HEK293 (cell line): ENCODE results near the gene IP6K3.

Experiments used
- CTCF ChIA-PET: fragments of 350-600 bp; formaldehyde crosslinking; extraction: SDS; loops from one replicate; lab custom pipeline; 2021; ENCODE audit warnings: antibody characterized with exemption; lab: Yijun Ruan, JAX
- POLR2A ChIA-PET: fragments of 300-600 bp; formaldehyde crosslinking; extraction: SDS; loops from one replicate; lab custom pipeline; 2020; ENCODE audit warnings: antibody characterized with exemption, inconsistent platforms; lab: Yijun Ruan, JAX
- H3K27ac ChIP-seq: fragments of 200-500 bp; sonication (Bioruptor generic); 2 replicates; pipeline ENCODE4 v1.5.1; 2014; ENCODE audit warnings: low read depth, low read length, control low read depth, inconsistent platforms; ENCODE audit errors: extremely low read depth
- H3K36me3 ChIP-seq, 2 experiments: fragments of 200-500 bp in 1 of 2; sonication (Bioruptor generic) in 1 of 2; 1 replicate in 1 of 2; 2 replicates in 1 of 2; pipeline ENCODE4 v1.5.1; 2014 to 2017; ENCODE audit warnings: inconsistent platforms in 2 of 2, low read length in 2 of 2; ENCODE audit not compliant: control insufficient read depth in 2 of 2, insufficient read depth in 1 of 2
- H3K4me1 ChIP-seq: fragments of 200-500 bp; sonication (Bioruptor generic); 2 replicates; pipeline ENCODE4 v1.5.1; 2014; ENCODE audit warnings: mild to moderate bottlenecking, low read length, inconsistent platforms; ENCODE audit not compliant: control insufficient read depth, insufficient read depth
- H3K4me3 ChIP-seq: 2 replicates; pipeline ENCODE4 v1.5.1; 2011; ENCODE audit warnings: low read depth, mild to moderate bottlenecking, control low read depth, low read length, moderate library complexity
- H3K9me3 ChIP-seq: fragments of 200-500 bp; sonication (Bioruptor generic); 2 replicates; pipeline ENCODE4 v1.5.1; 2014; ENCODE audit warnings: low read depth, low read length, inconsistent platforms; ENCODE audit not compliant: control insufficient read depth, insufficient read depth
- GFI1B ChIP-seq: fragments of 450-650 bp; formaldehyde crosslinking; IDR thresholded peaks from 2 replicates; pipeline ENCODE4 v1.5.1; 2016; ENCODE audit warnings: missing biosample characterization, missing genetic modification characterization
- HOXC10 ChIP-seq: sonication (generic); formaldehyde crosslinking; IDR thresholded peaks from 2 replicates; pipeline ENCODE4 v1.8.1; 2023; ENCODE audit warnings: mild to moderate bottlenecking, missing genetic modification reagents
- KLF10 ChIP-seq: fragments of 450-650 bp; IDR thresholded peaks from 2 replicates; pipeline ENCODE4 v1.5.1; 2018; ENCODE audit warnings: missing biosample characterization, mild to moderate bottlenecking, missing genetic modification characterization
- REPIN1 ChIP-seq: fragments of 450-650 bp; formaldehyde crosslinking; IDR thresholded peaks from 2 replicates; pipeline ENCODE4 v1.5.1; 2017; ENCODE audit warnings: missing biosample characterization, missing genetic modification characterization, low read depth
- SALL2 ChIP-seq: fragments of 450-650 bp; formaldehyde crosslinking; IDR thresholded peaks from 2 replicates; pipeline ENCODE4 v1.5.0; 2017; ENCODE audit warnings: missing biosample characterization, mild to moderate bottlenecking, missing genetic modification characterization, borderline replicate concordance
- SP7 ChIP-seq: fragments of 450-650 bp; formaldehyde crosslinking; IDR thresholded peaks from 2 replicates; pipeline ENCODE4 v1.5.1; 2016; ENCODE audit warnings: missing biosample characterization, missing genetic modification characterization
- YY1 ChIP-seq: fragments of 450-650 bp; formaldehyde crosslinking; IDR thresholded peaks from 2 replicates; pipeline ENCODE4 v1.5.1; 2018; ENCODE audit warnings: missing biosample characterization, missing genetic modification characterization
- ZBTB7A ChIP-seq: fragments of 450-650 bp; formaldehyde crosslinking; IDR thresholded peaks from 2 replicates; pipeline ENCODE4 v1.5.1; 2016; ENCODE audit warnings: low read depth, missing biosample characterization, missing genetic modification characterization
- ZFP69B ChIP-seq: fragments of 450-650 bp; formaldehyde crosslinking; IDR thresholded peaks from 2 replicates; pipeline ENCODE4 v1.5.1; 2016; ENCODE audit warnings: missing biosample characterization, missing genetic modification characterization
- ZNF146 ChIP-seq: fragments of 450-650 bp; formaldehyde crosslinking; IDR thresholded peaks from 2 replicates; pipeline ENCODE4 v1.5.1; 2016; ENCODE audit warnings: missing biosample characterization, missing genetic modification characterization
- ZNF2 ChIP-seq: fragments of 450-650 bp; formaldehyde crosslinking; IDR thresholded peaks from 2 replicates; pipeline ENCODE4 v1.5.1; 2016; ENCODE audit warnings: missing biosample characterization, missing genetic modification characterization
- ZNF23 ChIP-seq: fragments of 450-650 bp; formaldehyde crosslinking; IDR thresholded peaks from 2 replicates; pipeline ENCODE4 v1.5.1; 2016; ENCODE audit warnings: missing biosample characterization, missing genetic modification characterization, borderline replicate concordance
- ZNF311 ChIP-seq: fragments of 450-650 bp; formaldehyde crosslinking; IDR thresholded peaks from 2 replicates; pipeline ENCODE4 v1.5.1; 2017; ENCODE audit warnings: missing biosample characterization, missing genetic modification characterization, borderline replicate concordance
- ZNF335 ChIP-seq: fragments of 450-650 bp; formaldehyde crosslinking; conservative IDR thresholded peaks from 2 replicates; pipeline ENCODE4 v1.5.1; 2016; ENCODE audit warnings: missing biosample characterization, missing genetic modification characterization
- ZNF426 ChIP-seq: fragments of 450-650 bp; formaldehyde crosslinking; IDR thresholded peaks from 2 replicates; pipeline ENCODE4 v1.5.1; 2017; ENCODE audit warnings: missing biosample characterization, missing genetic modification characterization, mild to moderate bottlenecking, inconsistent platforms, moderate library complexity
- ZNF76 ChIP-seq: fragments of 450-650 bp; formaldehyde crosslinking; IDR thresholded peaks from 2 replicates; pipeline ENCODE4; 2016; ENCODE audit warnings: low read depth, missing biosample characterization, missing genetic modification characterization, borderline replicate concordance
- ZNF830 ChIP-seq: fragments of 450-650 bp; IDR thresholded peaks from 2 replicates; pipeline ENCODE4 v1.5.0; 2018; ENCODE audit warnings: missing biosample characterization, missing genetic modification characterization, low read depth, mild to moderate bottlenecking, moderate library complexity
- ZNF843 ChIP-seq: fragments of 450-650 bp; formaldehyde crosslinking; IDR thresholded peaks from 2 replicates; pipeline ENCODE4 v1.5.1; 2016; ENCODE audit warnings: missing biosample characterization, missing genetic modification characterization
- TF ChIP-seq, protein P1 (sequence below): fragments of 450-650 bp; formaldehyde crosslinking; IDR thresholded peaks from 2 replicates; pipeline ENCODE4 v1.5.1; 2016; ENCODE audit warnings: missing biosample characterization, missing genetic modification characterization
- TF ChIP-seq, protein P2 (sequence below): fragments of 450-650 bp; formaldehyde crosslinking; optimal IDR thresholded peaks from 2 replicates; pipeline ENCODE3; 2016; ENCODE audit warnings: missing biosample characterization, mild to moderate bottlenecking, missing genetic modification characterization
- TF ChIP-seq, protein P3 (sequence below): fragments of 450-650 bp; formaldehyde crosslinking; IDR thresholded peaks from 2 replicates; pipeline ENCODE4 v1.5.1; 2017; ENCODE audit warnings: missing biosample characterization, missing genetic modification characterization
- TF ChIP-seq, protein P4 (sequence below): fragments of 450-650 bp; formaldehyde crosslinking; IDR thresholded peaks from 2 replicates; pipeline ENCODE4 v1.5.1; 2016; ENCODE audit warnings: missing biosample characterization, missing genetic modification characterization
- TF ChIP-seq, protein P5 (sequence below): fragments of 450-650 bp; formaldehyde crosslinking; IDR thresholded peaks from 2 replicates; pipeline ENCODE4 v1.5.1; 2016; ENCODE audit warnings: missing biosample characterization, missing genetic modification characterization, low read depth

The IP6K3 gene

DNA sequence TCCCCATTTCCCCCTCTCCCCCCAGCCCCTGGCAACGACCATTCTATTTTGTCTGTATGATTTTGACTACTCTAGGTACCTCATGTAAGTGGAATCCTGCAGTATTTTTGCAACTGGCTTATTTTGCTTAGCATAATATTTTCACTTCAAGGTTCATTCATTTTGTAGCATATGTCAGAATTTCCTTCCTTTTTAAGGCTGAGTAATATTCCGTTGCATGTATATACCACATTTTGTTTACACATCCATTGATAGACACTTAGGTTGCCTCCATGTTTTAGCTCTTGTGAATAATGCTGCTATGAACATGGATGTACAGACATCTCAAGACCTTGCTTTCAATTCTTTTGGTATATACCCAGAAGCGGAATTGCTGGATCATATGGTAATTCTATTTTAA lies 33.8 kb downstream of the IP6K3 start:
- POLR2A ChIA-PET, result no interaction called here
- TF ChIP-seq ZNF23 (no peak), GFI1B (no peak), HOXC10 (no peak), ZNF146 (tag by site-specific recombination) (peak; percentile 67; the same call in 1 of the 2 replicates)
- TF ChIP-seq, protein P1, sequence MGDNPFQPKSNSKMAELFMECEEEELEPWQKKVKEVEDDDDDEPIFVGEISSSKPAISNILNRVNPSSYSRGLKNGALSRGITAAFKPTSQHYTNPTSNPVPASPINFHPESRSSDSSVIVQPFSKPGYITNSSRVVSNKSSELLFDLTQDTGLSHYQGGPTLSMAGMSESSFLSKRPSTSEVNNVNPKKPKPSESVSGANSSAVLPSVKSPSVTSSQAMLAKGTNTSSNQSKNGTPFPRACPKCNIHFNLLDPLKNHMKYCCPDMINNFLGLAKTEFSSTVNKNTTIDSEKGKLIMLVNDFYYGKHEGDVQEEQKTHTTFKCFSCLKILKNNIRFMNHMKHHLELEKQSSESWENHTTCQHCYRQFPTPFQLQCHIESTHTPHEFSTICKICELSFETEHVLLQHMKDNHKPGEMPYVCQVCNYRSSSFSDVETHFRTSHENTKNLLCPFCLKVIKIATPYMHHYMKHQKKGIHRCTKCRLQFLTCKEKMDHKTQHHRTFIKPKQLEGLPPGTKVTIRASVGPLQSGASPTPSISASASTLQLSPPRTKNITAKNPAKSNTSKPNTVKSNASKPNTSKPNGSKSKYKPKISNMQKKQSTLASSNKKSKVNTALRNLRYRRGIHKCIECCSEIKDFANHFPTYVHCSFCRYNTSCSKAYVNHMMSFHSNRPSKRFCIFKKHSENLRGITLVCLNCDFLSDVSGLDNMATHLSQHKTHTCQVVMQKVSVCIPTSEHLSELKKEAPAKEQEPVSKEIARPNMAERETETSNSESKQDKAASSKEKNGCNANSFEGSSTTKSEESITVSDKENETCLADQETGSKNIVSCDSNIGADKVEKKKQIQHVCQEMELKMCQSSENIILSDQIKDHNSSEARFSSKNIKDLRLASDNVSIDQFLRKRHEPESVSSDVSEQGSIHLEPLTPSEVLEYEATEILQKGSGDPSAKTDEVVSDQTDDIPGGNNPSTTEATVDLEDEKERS (tag by site-specific recombination), result no peak
- no peaks in the 10 kb centered on the region for H3K9me3 ChIP-seq
- H3K36me3 ChIP-seq, result peaks cover 11 to 28% of the 10 kb centered on the region in 2 experiments
- H3K27ac ChIP-seq, result no peak overlapping the region
- CTCF ChIA-PET, result interaction anchor here (0.6 to 4.0 kb wide), 6 partner anchors 12 to 123 kb away, joined by 3 to 33 read pairs (median 8); no protein-coding TSS in a partner anchor
- no peak overlapping the region for H3K4me3 ChIP-seq
- H3K4me1 ChIP-seq, result peaks cover 7% of the 10 kb centered on the region; the same call in 1 of the 2 replicates

DNA sequence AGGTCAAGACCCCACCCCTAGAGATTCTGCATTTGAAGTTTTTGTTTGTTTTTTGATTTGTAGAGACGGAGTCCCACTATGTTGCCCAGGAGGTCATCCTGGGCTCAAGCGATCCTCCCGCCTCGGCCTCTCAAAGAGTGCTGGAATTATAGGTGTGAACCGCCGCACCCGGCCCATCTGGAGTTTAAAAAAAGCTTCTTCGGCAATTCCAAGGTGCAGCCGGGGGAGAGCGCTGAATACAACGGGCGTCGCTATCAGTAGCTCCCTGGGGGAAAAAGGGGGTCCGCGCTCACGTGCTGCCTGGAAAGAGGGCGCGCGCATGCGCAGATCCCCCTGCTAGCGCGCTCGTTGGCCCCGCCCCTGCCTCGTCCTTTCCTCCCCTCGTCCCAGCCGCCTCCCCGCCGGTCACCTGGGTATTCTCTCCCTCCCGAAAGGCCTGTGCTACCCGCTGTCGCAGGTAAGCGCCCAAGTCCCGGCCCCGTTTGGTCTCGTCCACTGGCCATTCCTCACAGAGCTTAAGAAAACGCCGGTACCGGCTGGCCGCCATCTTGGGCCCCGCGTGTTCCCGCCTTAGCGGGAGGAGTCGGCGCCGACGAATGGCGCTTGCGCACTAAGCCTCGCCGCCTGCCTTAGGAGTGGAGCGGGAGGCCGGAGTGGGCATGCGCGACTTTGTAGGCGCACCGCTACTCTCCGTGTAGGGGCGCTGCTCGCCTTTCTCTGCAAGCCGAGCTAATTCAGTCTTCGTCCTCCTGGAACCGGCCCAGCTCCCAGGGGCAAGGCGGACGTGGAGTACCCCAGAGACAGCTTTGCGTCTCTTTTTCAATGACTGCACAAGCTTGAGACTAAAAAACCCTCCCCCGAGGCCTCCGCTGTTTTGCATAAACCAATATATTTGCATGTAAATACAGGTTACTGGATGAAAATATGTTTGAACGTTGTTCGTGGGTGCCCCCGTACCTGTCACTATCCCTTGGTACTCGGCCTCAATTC lies 35.3 kb downstream of the IP6K3 start, which contains the start of gene UQCC2:
Gene UQCC2 (minus strand): TSS at position 561 of the 990 bp plus-strand sequence. CDS start 14 bp downstream, at position 547.
- peaks cover 7% of the 10 kb centered on the region; the same call in 1 of the 2 replicates for H3K4me1 ChIP-seq
- TF ChIP-seq SP7 (tag by site-specific recombination) (peak; percentile 82), ZFP69B (tag by site-specific recombination) (peak; percentile 72), ZNF335 (peak; percentile 74), ZBTB7A (tag by site-specific recombination) (peak; percentile 88), ZNF311 (no peak), REPIN1 (tag by site-specific recombination) (no peak), SALL2 (tag by site-specific recombination) (no peak), KLF10 (peak; percentile 68; the same call in 1 of the 2 replicates), YY1 (tag by site-specific recombination) (peak; percentile 96), ZNF76 (peak; percentile 73), ZNF2 (tag by site-specific recombination) (0 out of 2 replicates have a peak, but pooled peaks have one; percentile 54), ZNF830 (no peak), ZNF843 (0 out of 2 replicates have a peak, but pooled peaks have one; percentile 53), ZNF426 (tag by site-specific recombination) (no peak)
- TF ChIP-seq, protein P2, sequence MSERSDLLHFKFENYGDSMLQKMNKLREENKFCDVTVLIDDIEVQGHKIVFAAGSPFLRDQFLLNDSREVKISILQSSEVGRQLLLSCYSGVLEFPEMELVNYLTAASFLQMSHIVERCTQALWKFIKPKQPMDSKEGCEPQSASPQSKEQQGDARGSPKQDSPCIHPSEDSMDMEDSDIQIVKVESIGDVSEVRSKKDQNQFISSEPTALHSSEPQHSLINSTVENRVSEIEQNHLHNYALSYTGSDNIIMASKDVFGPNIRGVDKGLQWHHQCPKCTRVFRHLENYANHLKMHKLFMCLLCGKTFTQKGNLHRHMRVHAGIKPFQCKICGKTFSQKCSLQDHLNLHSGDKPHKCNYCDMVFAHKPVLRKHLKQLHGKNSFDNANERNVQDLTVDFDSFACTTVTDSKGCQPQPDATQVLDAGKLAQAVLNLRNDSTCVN (tag by site-specific recombination), result peak; percentile 90
- TF ChIP-seq, protein P3, sequence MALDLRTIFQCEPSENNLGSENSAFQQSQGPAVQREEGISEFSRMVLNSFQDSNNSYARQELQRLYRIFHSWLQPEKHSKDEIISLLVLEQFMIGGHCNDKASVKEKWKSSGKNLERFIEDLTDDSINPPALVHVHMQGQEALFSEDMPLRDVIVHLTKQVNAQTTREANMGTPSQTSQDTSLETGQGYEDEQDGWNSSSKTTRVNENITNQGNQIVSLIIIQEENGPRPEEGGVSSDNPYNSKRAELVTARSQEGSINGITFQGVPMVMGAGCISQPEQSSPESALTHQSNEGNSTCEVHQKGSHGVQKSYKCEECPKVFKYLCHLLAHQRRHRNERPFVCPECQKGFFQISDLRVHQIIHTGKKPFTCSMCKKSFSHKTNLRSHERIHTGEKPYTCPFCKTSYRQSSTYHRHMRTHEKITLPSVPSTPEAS (tag by site-specific recombination), result no peak
- TF ChIP-seq, protein P4, sequence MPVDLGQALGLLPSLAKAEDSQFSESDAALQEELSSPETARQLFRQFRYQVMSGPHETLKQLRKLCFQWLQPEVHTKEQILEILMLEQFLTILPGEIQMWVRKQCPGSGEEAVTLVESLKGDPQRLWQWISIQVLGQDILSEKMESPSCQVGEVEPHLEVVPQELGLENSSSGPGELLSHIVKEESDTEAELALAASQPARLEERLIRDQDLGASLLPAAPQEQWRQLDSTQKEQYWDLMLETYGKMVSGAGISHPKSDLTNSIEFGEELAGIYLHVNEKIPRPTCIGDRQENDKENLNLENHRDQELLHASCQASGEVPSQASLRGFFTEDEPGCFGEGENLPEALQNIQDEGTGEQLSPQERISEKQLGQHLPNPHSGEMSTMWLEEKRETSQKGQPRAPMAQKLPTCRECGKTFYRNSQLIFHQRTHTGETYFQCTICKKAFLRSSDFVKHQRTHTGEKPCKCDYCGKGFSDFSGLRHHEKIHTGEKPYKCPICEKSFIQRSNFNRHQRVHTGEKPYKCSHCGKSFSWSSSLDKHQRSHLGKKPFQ (tag by site-specific recombination), result peak; percentile 95
- TF ChIP-seq, protein P5, sequence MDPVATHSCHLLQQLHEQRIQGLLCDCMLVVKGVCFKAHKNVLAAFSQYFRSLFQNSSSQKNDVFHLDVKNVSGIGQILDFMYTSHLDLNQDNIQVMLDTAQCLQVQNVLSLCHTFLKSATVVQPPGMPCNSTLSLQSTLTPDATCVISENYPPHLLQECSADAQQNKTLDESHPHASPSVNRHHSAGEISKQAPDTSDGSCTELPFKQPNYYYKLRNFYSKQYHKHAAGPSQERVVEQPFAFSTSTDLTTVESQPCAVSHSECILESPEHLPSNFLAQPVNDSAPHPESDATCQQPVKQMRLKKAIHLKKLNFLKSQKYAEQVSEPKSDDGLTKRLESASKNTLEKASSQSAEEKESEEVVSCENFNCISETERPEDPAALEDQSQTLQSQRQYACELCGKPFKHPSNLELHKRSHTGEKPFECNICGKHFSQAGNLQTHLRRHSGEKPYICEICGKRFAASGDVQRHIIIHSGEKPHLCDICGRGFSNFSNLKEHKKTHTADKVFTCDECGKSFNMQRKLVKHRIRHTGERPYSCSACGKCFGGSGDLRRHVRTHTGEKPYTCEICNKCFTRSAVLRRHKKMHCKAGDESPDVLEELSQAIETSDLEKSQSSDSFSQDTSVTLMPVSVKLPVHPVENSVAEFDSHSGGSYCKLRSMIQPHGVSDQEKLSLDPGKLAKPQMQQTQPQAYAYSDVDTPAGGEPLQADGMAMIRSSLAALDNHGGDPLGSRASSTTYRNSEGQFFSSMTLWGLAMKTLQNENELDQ (tag by site-specific recombination), result no peak

More for the DNA sequence above, 35.3 kb downstream of the IP6K3 start, which contains the start of gene UQCC2:
- ChIA-PET POLR2A (interaction anchor here (0.5 to 2.1 kb wide), 37 partner anchors 8 to 700 kb away, joined by 3 to 17 read pairs (median 4); partner anchors contain the start of genes BAK1, HMGA1, ITPR3 and LEMD2), CTCF (interaction anchor here (0.5 to 4.4 kb wide), 33 partner anchors 10 to 1425 kb away, joined by 3 to 75 read pairs (median 4); partner anchors contain the start of genes BAK1 and ZBTB9)
- Histone ChIP-seq H3K27ac (peak within 1 kb of the TSS; percentile 97), H3K9me3 (no peaks in the 10 kb centered on the region), H3K4me3 (peak within 1 kb of the TSS; percentile 89), H3K36me3 (peaks cover 11 to 39% of the 10 kb centered on the region in 2 experiments)
